A549 (cell line): ENCODE data around the gene HCN4. TPM values are rescaled to one million over a fixed set of nuclear protein-coding genes. Genes with fewer than 3 reads are reported as not detected.

ENCODE experiments used
- ATAC-seq, 2 experiments: fragments of 200-7000 bp in 1 of 2; fragments of >200 bp in 1 of 2; cut with Nextera tagmentation in 1 of 2; cut with Tn5 transposase in 1 of 2; 3 replicates each; pipeline versions ENCODE4 v1.8.0 to v1.9.1; 2018 to 2020; ENCODE audit warnings: mild to moderate bottlenecking in 1 of 2, moderate library complexity in 1 of 2
- CTCF ChIA-PET: fragments of 300-600 bp; sonication (Branson Sonifier 250); formaldehyde crosslinking; extraction: SDS; loops from one replicate; lab custom pipeline; 2021; ENCODE audit warnings: antibody characterized with exemption, inconsistent platforms; lab: Yijun Ruan, JAX
- POLR2A ChIA-PET: fragments of 350-600 bp; formaldehyde crosslinking; extraction: SDS; loops from one replicate; lab custom pipeline; 2021; ENCODE audit warnings: antibody characterized with exemption, inconsistent platforms; lab: Yijun Ruan, JAX
- DNase-seq, 2 experiments: peaks; one replicate each; pipeline versions ENCODE4 v3.0.0 to v3.0.0-alpha.2; 2011 to 2016; ENCODE audit warnings: low read depth in 1 of 2, low spot score in 1 of 2
- FAIRE-seq: peaks from 2 replicates; lab custom pipeline; 2011; peaks lifted over from hg19 to GRCh38; lab: Jason Lieb, UNC
- H3K27ac ChIP-seq, 2 experiments: fragments of >200 bp; sonication (Bioruptor Twin); formaldehyde crosslinking; 3 replicates each; pipeline ENCODE4 v1.5.1; 2016 to 2017
- H3K4me1 ChIP-seq: fragments of >200 bp; sonication (Bioruptor Twin); formaldehyde crosslinking; 3 replicates; pipeline ENCODE4 v1.6.1; 2016
- H3K4me2 ChIP-seq: fragments of >200 bp; sonication (Bioruptor Twin); formaldehyde crosslinking; 3 replicates; pipeline ENCODE4 v1.6.1; 2016
- H3K4me3 ChIP-seq: fragments of >200 bp; sonication (Bioruptor Twin); formaldehyde crosslinking; 3 replicates; pipeline ENCODE4 v1.5.1; 2016
- H3K9me3 ChIP-seq: fragments of >200 bp; sonication (Bioruptor Twin); formaldehyde crosslinking; 3 replicates; pipeline ENCODE4 v1.6.1; 2016
- CBX8 ChIP-seq: fragments of 200-600 bp; sonication (generic); IDR thresholded peaks from 2 replicates; pipeline ENCODE4 v1.6.1; 2016
- ELK1 ChIP-seq: fragments of 150-350 bp; IDR thresholded peaks from 2 replicates; pipeline ENCODE4 v1.6.1; 2014; ENCODE audit warnings: low read depth, mild to moderate bottlenecking, low read length
- ESRRA ChIP-seq: fragments of 150-350 bp; IDR thresholded peaks from 2 replicates; pipeline ENCODE4 v1.6.1; 2014; ENCODE audit warnings: mild to moderate bottlenecking, low read length, borderline replicate concordance
- FOSL2 ChIP-seq, 2 experiments: fragments of 450-650 bp in 1 of 2; fragments of >200 bp in 1 of 2; sonication (Bioruptor Twin) in 1 of 2; formaldehyde crosslinking; IDR thresholded peaks; 2 replicates each; pipeline versions ENCODE4 v1.5.0 to v1.6.1; 2016 to 2020; ENCODE audit warnings: mild to moderate bottlenecking in 1 of 2, moderate library complexity in 1 of 2
- FOXS1 ChIP-seq: fragments of 250-450 bp; sonication (Bioruptor Pico); IDR thresholded peaks from 2 replicates; pipeline ENCODE4 v1.5.0; 2020; ENCODE audit warnings: mild to moderate bottlenecking, moderate library complexity
- GATA3 ChIP-seq: IDR thresholded peaks from 2 replicates; pipeline ENCODE4 v1.6.1; 2012; ENCODE audit warnings: borderline replicate concordance
- HDAC2 ChIP-seq: fragments of 200-600 bp; sonication (generic); IDR thresholded peaks from 2 replicates; pipeline ENCODE4 v1.6.1; 2016
- HEYL ChIP-seq: fragments of 250-450 bp; sonication (Bioruptor Pico); IDR thresholded peaks from 2 replicates; pipeline ENCODE4 v1.8.0; 2021; ENCODE audit warnings: mild to moderate bottlenecking, moderate library complexity
- HMGXB4 ChIP-seq: fragments of 250-450 bp; sonication (Bioruptor Pico); IDR thresholded peaks from 2 replicates; pipeline ENCODE4 v1.5.0; 2021; ENCODE audit warnings: mild to moderate bottlenecking, moderate library complexity, borderline replicate concordance
- HOXB5 ChIP-seq: fragments of 250-450 bp; sonication (Bioruptor Pico); IDR thresholded peaks from 2 replicates; pipeline ENCODE4 v1.5.0; 2020; ENCODE audit warnings: mild to moderate bottlenecking, moderate library complexity
- KDM5A ChIP-seq: fragments of 200-600 bp; sonication (generic); IDR thresholded peaks from 2 replicates; pipeline ENCODE4 v1.6.1; 2016; ENCODE audit warnings: antibody characterized with exemption, mild to moderate bottlenecking
- MYC ChIP-seq: IDR thresholded peaks from 2 replicates; pipeline ENCODE4 v1.6.1; 2012; ENCODE audit warnings: mild to moderate bottlenecking, inconsistent platforms, low read length, improper control_type of control experiment, borderline replicate concordance
- NFE2L2 ChIP-seq: fragments of 150-350 bp; conservative IDR thresholded peaks from 2 replicates; pipeline ENCODE4 v1.6.1; 2014; ENCODE audit warnings: low read length
- NR3C1 ChIP-seq: fragments of >200 bp; sonication (Bioruptor Twin); formaldehyde crosslinking; IDR thresholded peaks from 3 replicates; pipeline ENCODE4 v1.6.1; 2017
- PHF8 ChIP-seq: fragments of 200-600 bp; sonication (generic); IDR thresholded peaks from 2 replicates; pipeline ENCODE4 v1.6.1; 2016; ENCODE audit warnings: low read depth, mild to moderate bottlenecking, antibody characterized with exemption, moderate library complexity, borderline replicate concordance
- POLR2A ChIP-seq: IDR thresholded peaks from 2 replicates; pipeline ENCODE4 v1.6.1; 2012; ENCODE audit warnings: mild to moderate bottlenecking, low read length
- RAD21 ChIP-seq, 2 experiments: fragments of >200 bp in 1 of 2; sonication (Bioruptor Twin) in 1 of 2; formaldehyde crosslinking in 1 of 2; IDR thresholded peaks in 1 of 2; conservative IDR thresholded peaks in 1 of 2; 2 replicates in 1 of 2; 3 replicates in 1 of 2; pipeline ENCODE4 v1.6.1; 2012 to 2018; ENCODE audit warnings: inconsistent platforms in 1 of 2
- RCOR1 ChIP-seq: fragments of 150-350 bp; IDR thresholded peaks from 2 replicates; pipeline ENCODE4 v1.6.1; 2014; ENCODE audit warnings: antibody characterized with exemption, low read length, low read depth
- RFX5 ChIP-seq: fragments of 450-650 bp; IDR thresholded peaks from 2 replicates; pipeline ENCODE4 v1.7.1; 2014; ENCODE audit warnings: antibody characterized with exemption, mild to moderate bottlenecking, moderate library complexity
- SMC3 ChIP-seq: fragments of >200 bp; sonication (Bioruptor Twin); formaldehyde crosslinking; IDR thresholded peaks from 3 replicates; pipeline ENCODE4 v1.6.1; 2018; ENCODE audit warnings: inconsistent platforms
- SREBF2 ChIP-seq: fragments of 450-650 bp; IDR thresholded peaks from 2 replicates; pipeline ENCODE4 v1.6.1; 2014; ENCODE audit warnings: mild to moderate bottlenecking, moderate library complexity
- TP53 ChIP-seq: fragments of 250-450 bp; sonication (Bioruptor Pico); IDR thresholded peaks from 2 replicates; pipeline ENCODE4 v1.5.0; 2021; ENCODE audit warnings: mild to moderate bottlenecking, moderate library complexity
- ZFP36 ChIP-seq: fragments of 450-650 bp; IDR thresholded peaks from 2 replicates; pipeline ENCODE4 v1.6.1; 2014; ENCODE audit warnings: borderline replicate concordance; ENCODE audit not compliant: partially characterized antibody
- ZNF302 ChIP-seq: fragments of 250-450 bp; sonication (Bioruptor Pico); IDR thresholded peaks from 2 replicates; pipeline ENCODE4 v1.9.0; 2021; ENCODE audit warnings: inconsistent platforms, mild to moderate bottlenecking, moderate library complexity
- ZSCAN20 ChIP-seq: fragments of 250-450 bp; sonication (Bioruptor Pico); IDR thresholded peaks from 2 replicates; pipeline ENCODE4 v1.8.0; 2022; ENCODE audit warnings: mild to moderate bottlenecking, moderate library complexity
- whole genome bisulfite sequencing: methylation state at CpG from one replicate; pipeline ENCODE4 v1.1.6; 2017; ENCODE audit errors: missing lambda C conversion rate; 5-methylcytosine and 5-hydroxymethylcytosine counted together
- polyA plus RNA-seq, 4 experiments: library from polyadenylated mRNA; depleted of rRNA in 3 of 4; stranded (reverse); fragments of >200 nt; fragmentation: RNase III in 1 of 4; extraction: RNeasy Plus Mini Kit Qiagen cat#74134 plus additional on column Dnase treatment in 1 of 4; gene quantifications; 2 replicates in 3 of 4; 3 replicates in 1 of 4; pipeline ENCODE4 v1.2.3, GENCODE V29; 2011 to 2017
- TF ChIP-seq, protein P1 (sequence below): IDR thresholded peaks from 2 replicates; pipeline ENCODE4 v1.6.1; 2012
- TF ChIP-seq, protein P2 (sequence below): fragments of 450-650 bp; IDR thresholded peaks from 2 replicates; pipeline ENCODE4 v1.6.1; 2014; ENCODE audit warnings: antibody characterized with exemption
- TF ChIP-seq, protein P3 (sequence below): fragments of >200 bp; sonication (Bioruptor Twin); formaldehyde crosslinking; IDR thresholded peaks from 2 replicates; pipeline ENCODE4 v1.6.1; 2016
- TF ChIP-seq, protein P4 (sequence below): IDR thresholded peaks from 2 replicates; pipeline ENCODE4 v1.6.1; 2012; ENCODE audit warnings: low read depth, borderline replicate concordance

The HCN4 gene
- polyA plus RNA-seq, 2 of the 4 experiments (the other 2 are of a cell fraction): 0.03 to 0.09 TPM

- TF ChIP-seq HMGXB4 (CRISPR knock-in tag): no peak
Measured at GRCh38 chr15:73383310-73384189, 14.8 kb upstream of the HCN4 start (continued).

DNA sequence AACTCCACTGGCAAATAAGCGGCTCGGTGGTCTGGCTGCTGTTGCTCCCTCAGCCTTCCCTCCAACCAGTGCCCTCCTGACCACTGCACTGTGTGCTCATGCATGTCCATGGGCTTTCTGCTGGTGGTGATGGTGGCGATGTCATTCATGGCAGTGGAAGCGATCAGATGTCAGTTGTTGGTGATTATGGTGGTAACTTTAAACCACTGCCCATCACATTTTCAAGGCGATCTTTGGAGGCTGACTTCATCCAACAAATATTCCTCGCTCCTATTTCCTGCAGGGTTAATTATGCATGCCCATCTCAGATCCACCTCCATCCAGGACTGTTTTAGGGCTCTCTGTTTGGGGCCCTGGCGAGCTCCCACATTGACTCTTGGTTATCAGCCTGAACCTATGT lies 13.4 kb upstream of the HCN4 start:
- DNase-seq (no peak), FAIRE-seq (no peak), ATAC-seq (no peak)
- POLR2A ChIA-PET: no interaction called here
- H3K4me3 ChIP-seq: no peak overlapping the region
- WGBS: 37% methylated on average over 7 of the region's 7 CpGs
- H3K4me1 ChIP-seq: no peaks in the 10 kb centered on the region
- no peak for TF ChIP-seq SREBF2
- TF ChIP-seq KDM5A: no peak
- TF ChIP-seq TP53 (CRISPR knock-in tag): no peak
- no peak for TF ChIP-seq NR3C1
- TF ChIP-seq, protein P1, sequence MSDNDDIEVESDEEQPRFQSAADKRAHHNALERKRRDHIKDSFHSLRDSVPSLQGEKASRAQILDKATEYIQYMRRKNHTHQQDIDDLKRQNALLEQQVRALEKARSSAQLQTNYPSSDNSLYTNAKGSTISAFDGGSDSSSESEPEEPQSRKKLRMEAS: no peak
- TF ChIP-seq GATA3: no peak
- no peak for TF ChIP-seq ZSCAN20 (CRISPR knock-in tag)
- TF ChIP-seq ELK1: no peak
- no peak for TF ChIP-seq POLR2A
- TF ChIP-seq, protein P2, sequence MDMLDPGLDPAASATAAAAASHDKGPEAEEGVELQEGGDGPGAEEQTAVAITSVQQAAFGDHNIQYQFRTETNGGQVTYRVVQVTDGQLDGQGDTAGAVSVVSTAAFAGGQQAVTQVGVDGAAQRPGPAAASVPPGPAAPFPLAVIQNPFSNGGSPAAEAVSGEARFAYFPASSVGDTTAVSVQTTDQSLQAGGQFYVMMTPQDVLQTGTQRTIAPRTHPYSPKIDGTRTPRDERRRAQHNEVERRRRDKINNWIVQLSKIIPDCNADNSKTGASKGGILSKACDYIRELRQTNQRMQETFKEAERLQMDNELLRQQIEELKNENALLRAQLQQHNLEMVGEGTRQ: no peak
- TF ChIP-seq ZNF302 (CRISPR knock-in tag): no peak
- no peak for TF ChIP-seq NFE2L2
- TF ChIP-seq CBX8: no peak
- no peak for TF ChIP-seq ZFP36
- CTCF ChIA-PET: no interaction called here
- no peak overlapping the region for H3K4me2 ChIP-seq
- H3K27ac ChIP-seq: no peak overlapping the region
- 0 out of 3 replicates have a peak, but pooled peaks cover 3% of the 10 kb centered on the region for H3K9me3 ChIP-seq

DNA sequence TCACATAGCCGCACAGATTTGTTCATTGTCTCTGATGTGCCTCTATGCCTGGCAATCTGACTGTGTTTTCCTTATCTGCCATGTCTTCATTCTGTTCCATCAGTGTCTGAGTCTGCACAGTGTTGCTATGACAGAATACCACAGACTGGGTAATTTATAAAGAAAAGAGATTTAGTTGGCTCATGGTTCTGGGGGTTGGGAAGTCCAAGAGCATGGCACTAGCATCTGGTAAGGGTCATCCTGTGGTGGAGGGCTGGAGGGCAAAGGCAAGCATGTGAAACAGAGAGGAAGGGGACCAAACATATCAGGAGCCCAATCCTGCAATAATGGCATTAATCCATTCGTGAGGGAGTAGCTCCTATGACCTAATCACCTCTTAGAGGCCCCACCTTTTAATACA lies 11.9 kb upstream of the HCN4 start:
- Histone ChIP-seq H3K27ac (no peak overlapping the region), H3K4me1 (no peaks in the 10 kb centered on the region), H3K4me2 (no peak overlapping the region), H3K4me3 (no peak overlapping the region), H3K9me3 (0 out of 3 replicates have a peak, but pooled peaks cover 3% of the 10 kb centered on the region)
- ChIA-PET CTCF (interaction anchor here (0.6 to 1.5 kb wide), 2 partner anchors 31 to 65 kb away, joined by 3 to 5 read pairs; no protein-coding TSS in a partner anchor), POLR2A (no interaction called here)
- ATAC-seq (no peak), DNase-seq (no peak), FAIRE-seq (no peak)
- 34% methylated on average over 2 of the region's 2 CpGs for WGBS
- TF ChIP-seq HDAC2 (no peak), PHF8 (no peak), ESRRA (no peak), RFX5 (no peak), MYC (no peak), ZSCAN20 (CRISPR knock-in tag) (no peak), SMC3 (no peak), KDM5A (no peak), FOSL2 (IDR thresholded peaks at IDR 0.05) (no peak), FOSL2 (CRISPR knock-in tag; IDR thresholded peaks at IDR 0.05) (no peak), RCOR1 (no peak), SREBF2 (no peak), RAD21 (conservative IDR thresholded peaks at IDR 0.05 in 1 of 2, IDR thresholded peaks at IDR 0.05 in 1 of 2) (no peak), HEYL (no peak), HOXB5 (CRISPR knock-in tag) (no peak), FOXS1 (no peak), POLR2A (no peak)
- TF ChIP-seq, protein P3, sequence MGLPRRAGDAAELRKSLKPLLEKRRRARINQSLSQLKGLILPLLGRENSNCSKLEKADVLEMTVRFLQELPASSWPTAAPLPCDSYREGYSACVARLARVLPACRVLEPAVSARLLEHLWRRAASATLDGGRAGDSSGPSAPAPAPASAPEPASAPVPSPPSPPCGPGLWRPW: no peak
- TF ChIP-seq, protein P4, sequence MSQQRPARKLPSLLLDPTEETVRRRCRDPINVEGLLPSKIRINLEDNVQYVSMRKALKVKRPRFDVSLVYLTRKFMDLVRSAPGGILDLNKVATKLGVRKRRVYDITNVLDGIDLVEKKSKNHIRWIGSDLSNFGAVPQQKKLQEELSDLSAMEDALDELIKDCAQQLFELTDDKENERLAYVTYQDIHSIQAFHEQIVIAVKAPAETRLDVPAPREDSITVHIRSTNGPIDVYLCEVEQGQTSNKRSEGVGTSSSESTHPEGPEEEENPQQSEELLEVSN: no peak
